ENCODE measurements around the gene ORM2.

DNA sequence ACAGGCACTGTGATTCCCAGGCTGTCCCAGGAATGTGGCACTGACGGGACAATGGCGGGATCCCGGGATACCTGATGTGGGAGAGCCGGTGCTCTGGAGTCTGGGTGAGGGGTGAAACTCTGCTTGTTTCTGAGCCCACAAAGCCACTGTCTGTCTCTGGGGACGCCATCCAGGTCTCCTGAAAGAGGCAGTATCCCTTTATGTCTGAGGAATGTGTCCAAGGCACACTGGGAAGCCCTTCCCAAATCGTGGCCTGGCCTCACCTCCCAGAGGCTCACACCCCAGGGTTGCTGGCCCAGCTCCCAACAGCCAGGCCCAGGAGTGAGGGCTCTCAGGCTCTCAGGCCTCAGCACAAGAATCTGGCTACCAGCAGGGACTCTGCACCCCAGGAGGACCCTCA, 27.1 kb downstream of the ORM2 start:
- TF ChIP-seq, protein P1, sequence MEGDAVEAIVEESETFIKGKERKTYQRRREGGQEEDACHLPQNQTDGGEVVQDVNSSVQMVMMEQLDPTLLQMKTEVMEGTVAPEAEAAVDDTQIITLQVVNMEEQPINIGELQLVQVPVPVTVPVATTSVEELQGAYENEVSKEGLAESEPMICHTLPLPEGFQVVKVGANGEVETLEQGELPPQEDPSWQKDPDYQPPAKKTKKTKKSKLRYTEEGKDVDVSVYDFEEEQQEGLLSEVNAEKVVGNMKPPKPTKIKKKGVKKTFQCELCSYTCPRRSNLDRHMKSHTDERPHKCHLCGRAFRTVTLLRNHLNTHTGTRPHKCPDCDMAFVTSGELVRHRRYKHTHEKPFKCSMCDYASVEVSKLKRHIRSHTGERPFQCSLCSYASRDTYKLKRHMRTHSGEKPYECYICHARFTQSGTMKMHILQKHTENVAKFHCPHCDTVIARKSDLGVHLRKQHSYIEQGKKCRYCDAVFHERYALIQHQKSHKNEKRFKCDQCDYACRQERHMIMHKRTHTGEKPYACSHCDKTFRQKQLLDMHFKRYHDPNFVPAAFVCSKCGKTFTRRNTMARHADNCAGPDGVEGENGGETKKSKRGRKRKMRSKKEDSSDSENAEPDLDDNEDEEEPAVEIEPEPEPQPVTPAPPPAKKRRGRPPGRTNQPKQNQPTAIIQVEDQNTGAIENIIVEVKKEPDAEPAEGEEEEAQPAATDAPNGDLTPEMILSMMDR (IDR thresholded peaks at IDR 0.05) = no peak
- no peak for TF ChIP-seq EZH2 (IDR thresholded peaks at IDR 0.05)
- TF ChIP-seq EZH2phosphoT487 (IDR thresholded peaks at IDR 0.05) = no peak

All from neural progenitor cell (in vitro differentiated cells).